ENCODE data around the gene SLCO2A1.

The SLCO2A1 gene

DNA sequence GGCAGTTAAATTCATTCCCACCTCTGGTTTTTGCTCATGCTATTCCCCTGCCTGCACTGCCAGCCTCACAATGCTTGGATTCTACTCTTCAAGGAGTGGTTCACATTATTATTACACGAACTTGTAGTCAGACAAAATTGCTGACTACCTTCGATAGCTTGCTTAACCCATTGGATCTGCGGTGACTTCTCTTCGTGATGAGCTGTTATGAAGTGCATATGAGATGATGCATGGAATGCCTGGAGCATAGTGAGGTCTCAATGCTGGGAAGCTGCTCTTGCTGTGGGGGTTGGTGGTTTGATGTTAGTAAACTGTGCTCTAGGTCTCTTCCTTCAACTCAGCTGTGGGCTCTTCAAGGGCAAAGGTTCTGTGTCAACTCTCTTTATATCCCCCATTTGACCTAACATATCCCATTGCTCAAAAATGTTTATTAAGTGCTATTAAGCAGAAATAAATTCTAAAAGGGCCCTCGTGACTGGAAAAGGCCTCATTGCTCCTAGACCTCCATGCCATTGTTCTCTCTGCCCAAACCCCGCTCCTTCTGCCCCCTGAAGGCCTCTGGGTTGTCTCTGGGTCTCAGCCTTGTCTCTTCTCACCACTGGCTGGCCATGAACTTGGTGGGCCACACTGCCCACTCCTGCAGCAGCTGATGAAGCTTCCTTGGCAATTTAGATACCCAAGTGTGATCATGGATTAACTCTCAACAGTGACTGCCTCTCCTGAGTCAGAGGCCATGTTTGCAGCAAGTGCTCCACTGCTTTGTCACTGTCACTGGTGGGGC lies 4.5 kb upstream of the SLCO2A1 start:
- DNase-seq = peak; percentile 61

DNA sequence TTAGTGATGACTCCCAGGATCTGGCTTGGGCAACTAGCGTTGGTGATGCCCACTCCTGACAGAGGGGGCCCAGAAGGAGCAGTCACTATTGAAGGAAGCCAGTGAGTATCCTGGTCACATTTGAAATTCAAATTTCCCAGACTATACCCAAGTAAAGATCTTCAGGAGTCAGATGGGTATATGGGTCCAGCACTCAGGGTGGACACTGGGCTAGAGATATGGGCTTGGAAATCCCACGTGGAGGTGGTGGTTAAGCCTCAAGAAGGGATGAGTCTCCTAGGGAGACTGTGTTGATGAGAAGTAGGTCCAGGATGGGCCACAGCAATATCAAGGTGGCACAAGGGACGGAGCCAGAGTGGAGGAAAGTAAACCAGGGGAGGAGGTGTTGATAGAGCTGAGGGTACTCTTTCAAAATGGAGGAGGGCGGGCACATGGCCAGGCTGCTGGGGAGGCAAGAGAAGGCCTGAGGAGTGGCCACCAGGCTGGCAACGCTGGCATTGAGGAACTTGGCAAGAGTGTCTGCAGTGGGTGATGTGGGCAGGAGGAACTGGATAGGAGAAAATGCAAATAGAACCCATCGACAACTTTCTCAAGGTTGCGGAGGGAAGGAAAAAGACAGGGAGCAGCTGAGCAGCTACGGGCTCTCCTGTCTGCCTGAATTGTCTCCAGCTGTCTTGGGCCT lies 3.7 kb upstream of the SLCO2A1 start:
- DNase-seq = no peak

DNA sequence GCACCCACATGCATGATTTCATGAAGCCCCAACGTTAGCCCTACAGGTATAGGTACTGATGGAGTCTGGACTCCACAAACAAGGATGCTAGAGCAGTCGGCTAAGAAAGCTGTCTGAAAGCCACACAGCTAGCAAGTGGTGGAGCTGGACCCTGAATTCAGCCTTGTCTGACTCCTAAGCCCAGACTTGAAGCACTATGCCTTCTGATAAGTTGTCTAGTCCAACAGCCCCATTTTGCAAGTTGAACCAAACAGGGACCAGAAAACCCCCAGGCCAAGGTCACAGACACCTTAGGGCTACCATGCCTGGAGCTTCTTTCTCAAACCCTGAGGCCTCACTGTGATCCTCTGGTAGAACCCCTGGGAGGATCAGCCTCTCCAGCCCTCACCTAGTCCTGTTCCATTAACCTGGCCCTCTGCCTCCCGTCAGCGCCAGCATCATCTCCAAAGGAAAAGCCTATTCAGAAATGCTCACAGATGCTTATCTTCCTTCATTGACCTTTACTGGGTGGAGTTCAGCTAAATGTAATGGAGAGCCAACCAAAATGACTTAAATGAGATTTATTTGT lies 1.7 kb upstream of the SLCO2A1 start:
- no peak for DNase-seq

DNA sequence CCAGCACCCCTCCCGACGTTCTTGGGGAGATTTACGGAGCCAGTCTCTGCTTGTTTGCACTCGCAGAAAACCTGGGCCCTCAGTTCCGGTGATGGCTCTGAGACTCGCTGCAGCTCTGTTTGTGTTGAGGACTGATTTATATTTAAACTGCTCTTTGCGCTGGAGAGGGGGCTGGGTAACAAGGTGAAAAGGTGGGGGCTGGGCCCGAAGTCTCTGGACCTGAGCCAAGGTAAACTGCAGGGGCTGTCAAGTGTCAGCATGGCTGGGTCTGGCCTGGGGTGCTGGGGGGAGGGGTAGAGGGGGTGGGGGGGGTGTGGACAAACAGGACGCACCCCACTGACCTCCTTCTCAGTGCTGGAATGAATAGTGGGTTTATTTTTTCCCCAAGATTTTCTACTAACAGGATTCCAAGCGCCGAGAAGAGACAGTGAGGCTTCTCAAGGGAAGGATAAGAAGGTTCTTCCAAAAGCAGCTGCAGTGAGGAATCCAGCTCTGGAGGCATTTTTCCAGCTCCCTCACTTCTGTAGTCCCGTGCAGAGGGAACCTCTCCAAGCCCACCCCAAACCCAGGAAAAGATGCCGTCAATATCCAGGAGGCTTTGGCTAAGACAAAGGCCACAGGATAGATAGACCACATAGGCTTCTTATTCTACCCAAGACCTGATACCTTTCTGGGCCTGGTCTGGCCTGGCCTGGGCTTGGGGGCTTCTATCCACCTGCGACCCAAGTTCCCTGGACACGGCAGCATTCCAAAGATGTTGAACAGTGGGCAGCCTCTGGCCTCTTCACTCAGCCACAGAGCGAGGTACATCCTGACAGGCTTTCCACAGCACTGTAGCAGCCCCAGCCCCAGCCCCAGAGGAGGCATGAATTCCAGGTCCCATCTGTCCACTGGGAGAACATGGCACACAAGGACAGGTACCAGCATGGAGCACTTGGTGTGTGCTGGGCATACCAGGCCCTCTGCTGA lies 938 bp upstream of the SLCO2A1 start:
- no peak for DNase-seq

DNA sequence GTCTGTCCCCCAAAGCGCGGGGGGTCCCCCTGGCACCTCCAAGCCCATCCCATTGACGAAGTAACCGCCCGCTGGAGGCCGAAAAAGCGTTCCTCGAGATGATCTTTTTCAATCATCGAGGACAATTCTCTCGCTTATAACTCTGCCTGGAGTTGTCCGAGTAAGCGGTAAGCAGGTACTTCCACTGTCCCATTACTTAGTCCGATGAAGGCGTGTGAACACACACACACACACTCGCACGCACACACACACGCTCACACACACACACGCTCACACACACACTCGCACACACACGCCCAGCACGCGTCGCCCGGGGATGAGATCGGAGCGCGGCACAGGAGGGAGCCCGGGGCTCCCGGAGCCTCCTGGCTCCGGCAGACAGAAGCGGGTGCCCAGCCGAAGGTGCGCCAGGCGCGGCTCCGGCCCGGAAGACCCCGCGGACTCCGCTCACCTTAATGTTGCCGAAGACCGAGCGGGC lies 430 bp downstream of the SLCO2A1 start:
- DNase-seq = peak; percentile 18

DNA sequence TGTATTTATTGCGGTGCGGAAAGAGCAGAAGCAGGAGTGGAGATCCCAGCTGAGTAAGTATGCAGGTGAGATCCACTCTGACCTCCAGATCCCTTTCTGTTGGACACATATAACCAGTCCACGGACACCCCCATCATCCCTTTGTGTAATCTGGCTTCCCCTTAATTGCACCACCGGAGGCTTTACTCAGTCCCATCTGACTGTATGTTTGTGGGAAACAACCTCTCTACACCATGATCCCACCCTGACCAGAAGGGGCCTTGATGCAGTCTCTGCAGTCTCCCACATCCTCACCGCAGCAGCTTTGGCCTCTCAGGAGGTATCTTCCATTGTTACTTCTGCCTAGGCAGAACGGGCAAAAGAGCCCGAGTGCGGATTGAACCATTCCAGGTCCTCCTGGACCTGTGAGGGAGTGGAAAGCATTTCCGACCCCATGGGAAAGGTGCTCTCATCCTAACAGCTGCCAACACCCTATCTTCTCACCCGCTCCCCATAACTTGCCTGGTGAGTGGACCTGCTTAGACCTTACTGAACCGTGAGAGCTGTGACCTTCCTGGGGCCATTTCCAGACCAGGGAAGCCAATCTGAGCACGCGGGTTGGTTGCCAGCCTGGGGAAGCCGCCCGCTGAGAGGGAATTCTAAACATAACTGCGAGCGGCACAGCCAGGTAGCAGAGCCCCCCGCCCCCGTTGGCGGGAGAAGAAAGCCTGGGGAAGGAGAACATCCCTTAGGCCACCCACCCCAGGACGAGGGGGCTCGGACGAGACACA lies 1.1 kb downstream of the SLCO2A1 start:
- DNase-seq = no peak

DNA sequence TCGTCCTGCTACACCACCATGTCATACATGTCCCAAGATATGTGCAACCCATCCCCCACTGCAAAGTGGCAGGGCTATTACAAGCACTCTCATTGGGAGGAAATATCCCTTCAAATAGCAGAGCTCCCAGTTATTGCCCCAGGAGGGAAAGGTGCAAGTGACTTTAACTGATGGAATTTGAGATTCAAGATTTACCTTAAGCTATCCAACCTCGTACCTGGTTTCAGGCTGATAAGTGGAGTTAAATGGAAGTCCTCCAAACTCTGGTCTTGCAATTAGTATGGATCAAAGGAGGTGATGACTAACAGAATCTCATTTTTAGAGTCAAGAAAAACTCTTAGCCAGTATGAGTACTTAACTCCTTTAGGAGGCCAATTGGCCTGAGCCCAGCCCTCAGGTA lies 2.1 kb downstream of the SLCO2A1 start:
- DNase-seq = no peak

DNA sequence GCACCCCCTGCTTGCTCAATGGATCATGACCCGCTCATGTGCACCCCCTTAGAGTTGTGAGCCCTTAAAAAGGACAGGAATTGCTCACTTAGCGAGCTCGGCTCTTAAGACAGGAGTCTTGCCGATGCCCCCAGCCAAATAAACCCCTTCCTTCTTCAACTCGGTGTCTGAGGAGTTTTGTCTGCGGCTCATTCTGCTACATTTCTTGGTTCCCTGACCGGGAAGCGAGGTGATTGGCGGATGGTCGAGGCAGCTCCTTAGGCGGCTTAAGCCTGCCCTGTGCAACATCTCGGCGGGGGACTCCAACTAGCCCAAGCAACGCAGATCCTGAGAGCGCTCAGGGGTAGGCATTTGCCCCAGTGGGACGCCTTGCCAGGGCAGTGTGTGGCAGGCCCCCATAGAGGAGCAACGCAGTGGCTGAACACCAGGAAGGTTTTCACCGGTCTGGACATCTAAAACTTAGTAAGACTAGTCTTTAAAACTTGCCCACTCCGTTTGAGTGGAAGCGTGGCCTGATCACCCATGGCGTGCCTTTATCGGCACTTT lies 9.5 kb downstream of the SLCO2A1 start:
- DNase-seq = no peak

DNA sequence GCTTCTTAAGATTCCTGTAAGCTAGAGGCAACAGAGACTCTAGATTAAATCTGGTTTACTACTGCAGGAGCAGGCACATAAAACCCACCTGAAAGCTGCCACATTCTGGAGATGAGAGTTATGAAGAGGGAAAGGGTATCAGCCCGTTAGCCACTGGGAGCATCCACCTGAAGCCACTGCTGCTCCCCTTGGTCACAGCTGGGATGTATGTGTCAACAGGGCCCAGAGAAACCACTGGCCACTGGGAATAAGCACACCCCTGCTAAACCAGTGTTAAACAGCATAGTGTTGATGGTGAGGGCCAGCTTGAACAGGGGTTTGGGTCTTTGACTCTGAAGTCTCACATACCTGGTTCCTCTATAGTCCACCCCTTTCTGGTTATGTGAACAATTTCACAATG lies 10.9 kb downstream of the SLCO2A1 start:
- DNase-seq = no peak

DNA sequence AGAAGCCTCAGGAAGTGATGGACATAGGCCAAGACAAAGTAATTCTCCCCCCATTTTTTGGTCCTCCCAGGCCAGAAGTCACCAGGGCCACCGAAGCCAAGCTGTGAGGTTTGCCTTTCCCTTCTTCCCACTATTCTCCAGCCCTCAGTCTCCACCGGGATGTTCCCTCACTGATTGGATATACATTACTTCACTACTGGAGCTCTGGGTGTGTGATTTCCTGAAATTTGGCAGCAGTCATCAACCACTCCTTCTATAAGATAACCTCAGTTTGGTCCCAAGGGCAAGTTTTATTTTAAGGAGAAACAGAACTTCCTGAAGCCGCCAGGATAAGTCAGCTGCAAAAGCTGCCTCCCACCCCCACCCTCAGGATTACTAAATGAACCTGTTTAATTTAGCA lies 11.3 kb downstream of the SLCO2A1 start:
- DNase-seq = no peak

DNA sequence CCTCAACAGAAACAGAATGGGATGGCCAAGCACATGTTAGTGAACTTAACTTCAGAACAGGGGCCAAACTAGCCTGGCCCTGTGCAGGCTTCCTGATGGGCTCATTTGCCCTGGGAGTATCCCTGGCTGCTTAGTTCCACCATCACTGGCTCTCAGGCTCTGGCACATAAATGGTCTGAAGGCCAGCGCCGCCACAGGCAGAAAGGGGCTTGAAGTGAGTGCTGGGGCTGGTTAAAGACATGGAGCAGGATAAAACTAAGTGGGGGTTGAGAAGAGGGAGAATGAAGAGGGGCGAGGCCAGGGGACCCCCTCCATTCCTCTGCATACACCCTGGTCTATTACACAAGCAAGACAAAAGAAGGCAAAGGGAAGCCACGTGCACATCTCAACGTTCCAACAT lies 12.2 kb downstream of the SLCO2A1 start:
- no peak for DNase-seq

DNA sequence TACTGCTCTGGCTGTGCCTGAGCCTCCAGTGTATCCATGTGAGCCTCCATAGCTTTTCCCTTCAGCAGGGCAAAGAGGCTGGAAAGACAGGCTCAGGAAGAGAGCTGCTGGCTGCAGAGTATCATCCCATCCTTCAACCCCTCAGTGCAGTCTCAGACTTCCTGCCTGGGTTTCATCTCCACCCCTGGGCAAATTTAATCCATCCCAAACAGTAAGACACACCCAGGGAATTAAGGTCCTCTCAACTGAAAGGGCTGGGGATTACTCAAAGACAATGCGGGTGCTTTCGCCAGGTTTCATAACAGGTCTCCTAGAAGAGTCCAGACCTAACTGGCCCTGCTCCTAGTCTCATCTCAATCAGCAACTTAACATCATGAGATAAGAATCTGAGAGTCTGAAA lies 15.5 kb downstream of the SLCO2A1 start:
- DNase-seq = no peak

DNA sequence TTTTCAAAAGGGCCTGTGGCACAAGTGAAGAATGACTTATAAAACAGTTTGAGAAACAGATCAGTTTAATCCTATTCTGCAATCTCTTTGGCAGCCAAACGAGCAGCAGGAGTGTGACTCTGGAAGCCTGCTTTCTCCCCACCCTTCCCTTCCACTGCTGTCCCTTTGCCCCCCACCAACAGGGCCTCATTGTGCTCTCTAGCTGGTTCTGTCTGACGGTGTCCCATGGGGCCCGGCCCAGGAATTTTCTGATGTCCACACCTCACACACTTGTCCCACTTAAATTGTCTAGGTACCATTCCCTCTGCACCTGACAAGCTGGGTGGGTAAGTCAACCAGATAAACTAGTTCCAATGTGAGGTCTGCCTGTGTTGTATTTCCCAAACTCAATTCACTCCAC lies 16.4 kb downstream of the SLCO2A1 start:
- DNase-seq = no peak

DNA sequence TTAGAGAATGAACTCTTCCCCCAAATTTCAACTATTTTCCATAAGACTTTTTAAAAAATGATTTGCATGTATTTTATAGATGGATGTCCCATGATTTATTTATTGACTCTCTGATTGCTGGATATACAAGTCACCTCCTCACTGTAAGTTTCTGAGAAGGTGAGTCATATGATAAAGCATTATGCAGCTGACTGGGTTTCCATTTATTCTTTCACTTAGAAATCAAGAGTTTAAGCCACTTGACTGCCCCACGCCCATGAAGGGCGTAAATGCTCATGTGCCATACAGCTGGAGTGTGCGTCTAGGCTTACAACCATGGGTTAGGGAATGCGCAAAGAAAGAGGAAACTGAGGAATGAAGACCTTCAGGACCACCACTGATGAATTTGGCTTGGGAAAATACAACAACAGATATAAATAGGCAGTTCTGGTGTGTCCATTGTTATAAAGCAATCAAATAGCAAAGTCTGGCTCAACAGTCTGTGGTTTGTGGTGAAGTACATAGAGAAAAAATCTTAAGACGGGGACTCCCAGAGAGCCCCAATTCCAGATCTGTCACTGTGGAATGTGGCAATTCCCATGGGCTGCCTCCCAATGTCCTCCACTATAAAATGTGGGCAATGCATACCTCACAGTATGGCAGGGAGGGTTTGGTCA lies 20.3 kb downstream of the SLCO2A1 start:
- peak; percentile 76 for DNase-seq

DNA sequence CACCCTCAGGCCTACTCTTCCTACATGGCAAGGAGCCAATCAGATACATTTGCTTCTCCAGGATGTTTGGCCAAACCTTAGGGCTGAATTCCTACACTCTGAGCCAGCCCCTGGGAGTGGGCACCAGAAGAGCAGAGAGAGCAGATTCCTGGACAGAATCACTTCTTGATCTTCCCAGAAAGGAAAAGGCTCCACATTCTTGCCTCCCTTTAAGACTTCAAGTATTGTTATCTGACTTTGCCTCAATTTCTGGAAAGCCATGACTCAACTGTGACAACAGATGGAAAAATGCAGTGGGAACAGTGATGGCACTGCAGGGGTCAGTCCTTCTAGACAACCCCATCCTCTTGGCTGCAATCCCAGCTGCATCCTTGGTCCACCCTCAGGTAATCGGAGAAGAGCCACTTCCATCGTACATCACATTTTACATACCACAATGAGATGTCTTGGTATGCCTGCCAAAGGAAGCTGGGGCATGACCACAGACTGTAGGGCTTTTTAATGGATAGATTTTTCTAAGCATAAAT lies 21.0 kb downstream of the SLCO2A1 start:
- peak; percentile 95 for DNase-seq

DNA sequence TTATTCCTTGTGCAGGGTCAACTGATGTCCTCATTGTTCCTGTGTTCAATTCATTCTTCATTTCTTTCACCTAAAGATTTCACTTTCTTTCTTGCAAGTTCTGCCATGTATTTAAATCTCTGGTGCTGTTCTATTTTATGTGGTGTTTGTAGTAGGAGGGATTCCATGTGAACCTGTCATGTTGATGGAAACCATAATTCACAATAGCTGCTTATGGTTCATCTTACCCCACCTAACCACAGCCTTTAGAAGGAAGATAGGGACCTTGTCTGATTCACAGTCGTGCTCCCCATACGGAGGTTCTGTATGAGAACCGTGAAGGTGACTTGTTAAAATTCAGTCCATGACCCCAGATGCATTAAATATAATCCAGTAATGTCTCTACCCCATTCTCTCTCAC lies 21.9 kb downstream of the SLCO2A1 start:
- DNase-seq = no peak

DNA sequence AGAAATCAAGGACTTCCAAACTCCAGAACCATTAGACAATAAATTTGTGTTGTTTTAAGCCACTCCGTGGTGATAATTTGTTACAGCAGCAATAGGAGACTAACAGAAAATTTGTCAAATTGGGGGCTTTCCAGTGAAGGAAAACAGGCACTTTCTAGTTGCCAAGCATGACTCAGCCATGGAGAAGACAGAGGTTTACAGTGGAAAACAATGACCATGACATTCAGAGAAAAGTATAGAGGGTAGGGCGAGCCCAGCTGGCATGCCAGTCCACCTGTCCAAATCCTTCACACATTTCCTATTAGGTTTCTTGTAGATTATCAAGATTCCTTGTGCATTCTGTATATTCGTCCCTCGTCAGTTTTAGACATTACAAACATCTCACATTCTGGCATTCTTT lies 24.9 kb downstream of the SLCO2A1 start:
- no peak for DNase-seq

DNA sequence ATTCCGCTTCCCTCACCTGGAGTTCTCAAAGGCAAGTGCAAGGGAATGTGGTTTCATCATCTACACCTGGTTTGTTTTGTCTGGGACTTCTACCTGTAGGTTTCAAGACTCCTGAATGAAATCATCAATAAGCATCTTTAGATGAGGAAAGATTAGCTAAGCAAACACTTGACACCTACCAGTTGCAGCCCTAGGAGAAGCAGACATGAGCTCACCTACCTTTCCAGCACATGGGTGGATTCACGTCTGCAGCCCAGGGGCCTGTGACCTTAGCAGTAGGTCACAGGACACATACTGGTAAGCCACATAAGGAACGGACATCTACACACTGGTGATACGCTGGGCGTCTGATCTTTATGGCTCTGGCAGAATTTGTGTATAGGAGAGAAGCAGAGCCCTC lies 26.7 kb downstream of the SLCO2A1 start:
- no peak for DNase-seq

DNA sequence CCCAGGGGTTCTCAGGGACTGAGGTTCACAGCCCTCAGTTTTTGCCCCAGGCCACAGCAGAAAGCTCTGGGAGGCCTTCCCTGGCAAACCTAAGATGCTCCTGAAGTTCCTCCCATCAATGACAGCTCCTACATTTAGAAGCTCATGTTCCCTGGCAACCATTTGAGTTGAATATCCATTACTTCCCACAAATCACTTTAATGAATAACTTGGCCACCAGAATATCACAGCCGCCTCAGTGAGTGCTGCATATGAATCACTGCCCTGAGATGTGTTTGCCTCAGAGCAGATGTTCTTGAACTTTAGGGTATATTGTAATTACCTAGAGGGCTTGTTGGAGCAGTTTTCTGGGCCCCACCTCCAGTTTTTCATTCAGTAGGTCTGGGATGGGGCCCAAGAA lies 27.4 kb downstream of the SLCO2A1 start:
- DNase-seq = peak; percentile 84

DNA sequence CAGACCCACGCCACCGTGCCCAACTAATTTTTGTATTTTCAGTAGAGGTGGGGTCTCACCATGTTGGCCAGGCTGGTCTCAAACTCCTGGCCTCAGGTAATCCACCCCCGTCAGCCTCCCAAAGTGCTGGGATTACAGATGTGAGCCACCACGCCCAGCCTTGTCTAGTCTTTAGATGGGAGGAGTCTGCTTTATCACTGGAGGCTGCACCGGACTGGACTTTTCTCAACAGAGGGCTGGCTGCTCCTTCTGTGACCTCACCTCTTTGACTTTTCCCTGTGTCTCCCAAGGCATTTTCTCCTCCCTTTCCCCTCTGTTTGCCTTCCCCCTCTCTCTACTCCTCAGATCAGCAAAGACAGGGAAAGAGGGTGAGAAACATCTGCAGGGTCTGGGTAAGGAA lies 28.5 kb downstream of the SLCO2A1 start:
- DNase-seq = no peak
